Myometrial cell (primary cell): ENCODE data around the gene TPRX1. TPM values are rescaled to one million over a fixed set of nuclear protein-coding genes. Genes with fewer than 3 reads are reported as not detected.

Source experiments
- total RNA-seq: library from RNA; depleted of rRNA; stranded (reverse); fragments of >200 nt; gene quantifications from 2 replicates; pipeline ENCODE4 v1.2.3, GENCODE V29; 2015

Gene TPRX1
- not detected in 2 replicates for total RNA-seq

GRCh38 chr19:47804451-47804850, at the start of gene TPRX1:
TPRX1 (minus strand) TSS chr19:47804551; CDS start chr19:47804539, 12 bp downstream.

GRCh38 chr19:47821460-47822020, 17.2 kb upstream of the TPRX1 start, which contains the start of gene CRX:
CRX (plus strand) TSS chr19:47821937; CDS start chr19:47834444, 12,507 bp downstream.

GRCh38 chr19:47778049-47778953, 26.1 kb downstream of the TPRX1 start, which contains the start of gene SELENOW:
SELENOW (plus strand) TSS chr19:47778703; CDS start chr19:47778786, 83 bp downstream.

Other genes with a start within 250 kb of the TPRX1 start
- gene ZNF541, start 231.4 kb downstream of the TPRX1 start, total RNA-seq: not detected in 2 replicates
- 1.7 and 5.8 TPM in 2 replicates for gene BICRA, start 195.4 kb downstream of the TPRX1 start, total RNA-seq
- gene EHD2, start 91.1 kb downstream of the TPRX1 start, total RNA-seq: 141 and 157 TPM in 2 replicates
- 141 and 171 TPM in 2 replicates for gene NOP53, start 59.0 kb downstream of the TPRX1 start, total RNA-seq
- 635 and 892 TPM in 2 replicates for gene SELENOW, start 25.8 kb downstream of the TPRX1 start, total RNA-seq
- gene CRX, start 17.4 kb upstream of the TPRX1 start, total RNA-seq: not detected in 2 replicates
- gene TPRX2, start 54.7 kb upstream of the TPRX1 start, total RNA-seq: not detected in 2 replicates
- not detected in 2 replicates for gene SULT2A1, start 81.8 kb upstream of the TPRX1 start, total RNA-seq
- not detected in 2 replicates for gene BSPH1, start 187.6 kb upstream of the TPRX1 start, total RNA-seq
- not detected in 2 replicates for gene ELSPBP1, start 190.1 kb upstream of the TPRX1 start, total RNA-seq
- not detected in 2 replicates for gene CABP5, start 239.5 kb upstream of the TPRX1 start, total RNA-seq